Tibial nerve (tissue), 4 donors: Measurements from ENCODE around the gene COMMD6. TPM values are rescaled to one million over a fixed set of nuclear protein-coding genes. Genes with fewer than 3 reads are reported as not detected.
A peak's percentile ranks its signal among the peaks of the same experiment; 100 is the strongest.

Source experiments
- DNase-seq, 2 donors: peaks; one replicate each; pipeline ENCODE4 v3.0.0-alpha.2; 2019; ENCODE audit warnings: low spot score in 2 of 2
- H3K27ac ChIP-seq, 4 donors: fragments of 200-600 bp; sonication (generic) in 3 of 4; one replicate each; pipeline ENCODE4 v1.5.1; 2017 to 2019; ENCODE audit warnings: mild to moderate bottlenecking in 1 of 4
- H3K27me3 ChIP-seq, 2 donors: fragments of 200-600 bp; sonication (generic) in 1 of 2; one replicate each; pipeline versions ENCODE4 v1.5.1 to v1.6.0; 2017 to 2019
- H3K36me3 ChIP-seq, 3 donors: fragments of 200-600 bp; sonication (generic); one replicate each; pipeline ENCODE4 v1.5.1; 2018 to 2019
- H3K4me1 ChIP-seq, 4 donors: fragments of 200-600 bp; sonication (generic) in 3 of 4; one replicate each; pipeline ENCODE4 v1.5.1; 2017 to 2019
- H3K4me3 ChIP-seq, 4 donors: fragments of 200-600 bp; sonication (generic) in 3 of 4; one replicate each; pipeline ENCODE4 v1.5.1; 2017 to 2019; ENCODE audit warnings: mild to moderate bottlenecking in 1 of 4, moderate library complexity in 1 of 4
- H3K9me3 ChIP-seq, 4 donors: fragments of 200-600 bp; sonication (generic) in 3 of 4; one replicate each; pipeline ENCODE4 v1.5.1; 2017 to 2019
- EP300 ChIP-seq, 2 donors: sonication (generic); formaldehyde crosslinking; IDR thresholded peaks; one replicate each; pipeline ENCODE4 v1.6.1; 2017; ENCODE audit warnings: antibody characterized with exemption in 2 of 2, mild to moderate bottlenecking in 1 of 2
- POLR2A ChIP-seq, 2 donors: fragments of 450-650 bp; IDR thresholded peaks; one replicate each; pipeline ENCODE4 v1.6.1; 2017; ENCODE audit warnings: antibody characterized with exemption in 2 of 2, mild to moderate bottlenecking in 2 of 2, moderate library complexity in 2 of 2
- WGBS, 2 donors: methylation state at CpG; one replicate each; pipeline ENCODE4 v1.1.5; 2018; 5-methylcytosine and 5-hydroxymethylcytosine counted together
- total RNA-seq, 4 donors: library from RNA; depleted of rRNA; stranded (reverse); fragments of >200 nt; gene quantifications; one replicate each; pipeline ENCODE4 v1.1.0, GENCODE V29; 2016
- TF ChIP-seq, protein P1 (sequence below), 5 experiments: fragments of 200-600 bp in 3 of 5; fragments of 450-650 bp in 2 of 5; sonication (generic) in 3 of 5; IDR thresholded peaks; one replicate each; pipeline ENCODE4 v1.5.1; 2016 to 2019; ENCODE audit warnings: antibody characterized with exemption in 5 of 5, mild to moderate bottlenecking in 3 of 5, moderate library complexity in 2 of 5

COMMD6 gene
- total RNA-seq, 4 donors from 2014 or later = 58.6 to 141 (median 83.5) TPM

DNA sequence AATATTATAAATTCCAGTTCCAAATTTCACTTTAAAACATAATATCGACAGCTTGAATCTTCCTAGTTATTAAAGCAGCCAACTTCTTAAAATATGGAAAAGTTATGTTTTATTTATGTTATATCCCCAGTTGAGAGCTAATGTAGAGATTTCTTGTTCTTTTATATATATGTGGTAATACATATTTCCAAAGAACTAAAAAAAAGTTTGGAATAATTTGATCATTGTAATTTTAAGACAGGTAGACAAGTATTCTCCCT lies 54.9 kb downstream of the COMMD6 start:
- H3K9me3 ChIP-seq = no peaks in the 10 kb centered on the region
- WGBS, 2 donors = 0% methylated on average over 1 of the region's 1 CpG
- peak overlapping the region; percentile 24 to 82 (median 75) for H3K27ac ChIP-seq
- H3K36me3 ChIP-seq = no peaks in the 10 kb centered on the region
- peak overlapping the region; percentile 63 to 86 (median 76) for H3K4me3 ChIP-seq
- TF ChIP-seq POLR2A (IDR thresholded peaks at IDR 0.05) = no peak
- no peak for TF ChIP-seq EP300 (IDR thresholded peaks at IDR 0.05)
- TF ChIP-seq, protein P1, sequence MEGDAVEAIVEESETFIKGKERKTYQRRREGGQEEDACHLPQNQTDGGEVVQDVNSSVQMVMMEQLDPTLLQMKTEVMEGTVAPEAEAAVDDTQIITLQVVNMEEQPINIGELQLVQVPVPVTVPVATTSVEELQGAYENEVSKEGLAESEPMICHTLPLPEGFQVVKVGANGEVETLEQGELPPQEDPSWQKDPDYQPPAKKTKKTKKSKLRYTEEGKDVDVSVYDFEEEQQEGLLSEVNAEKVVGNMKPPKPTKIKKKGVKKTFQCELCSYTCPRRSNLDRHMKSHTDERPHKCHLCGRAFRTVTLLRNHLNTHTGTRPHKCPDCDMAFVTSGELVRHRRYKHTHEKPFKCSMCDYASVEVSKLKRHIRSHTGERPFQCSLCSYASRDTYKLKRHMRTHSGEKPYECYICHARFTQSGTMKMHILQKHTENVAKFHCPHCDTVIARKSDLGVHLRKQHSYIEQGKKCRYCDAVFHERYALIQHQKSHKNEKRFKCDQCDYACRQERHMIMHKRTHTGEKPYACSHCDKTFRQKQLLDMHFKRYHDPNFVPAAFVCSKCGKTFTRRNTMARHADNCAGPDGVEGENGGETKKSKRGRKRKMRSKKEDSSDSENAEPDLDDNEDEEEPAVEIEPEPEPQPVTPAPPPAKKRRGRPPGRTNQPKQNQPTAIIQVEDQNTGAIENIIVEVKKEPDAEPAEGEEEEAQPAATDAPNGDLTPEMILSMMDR (IDR thresholded peaks at IDR 0.05) = no peak
- no peaks in the 10 kb centered on the region for H3K27me3 ChIP-seq
- DNase-seq = no peak
- H3K4me1 ChIP-seq = peaks cover 0 to 44% (median 3%) of the 10 kb centered on the region in 4 donors

DNA sequence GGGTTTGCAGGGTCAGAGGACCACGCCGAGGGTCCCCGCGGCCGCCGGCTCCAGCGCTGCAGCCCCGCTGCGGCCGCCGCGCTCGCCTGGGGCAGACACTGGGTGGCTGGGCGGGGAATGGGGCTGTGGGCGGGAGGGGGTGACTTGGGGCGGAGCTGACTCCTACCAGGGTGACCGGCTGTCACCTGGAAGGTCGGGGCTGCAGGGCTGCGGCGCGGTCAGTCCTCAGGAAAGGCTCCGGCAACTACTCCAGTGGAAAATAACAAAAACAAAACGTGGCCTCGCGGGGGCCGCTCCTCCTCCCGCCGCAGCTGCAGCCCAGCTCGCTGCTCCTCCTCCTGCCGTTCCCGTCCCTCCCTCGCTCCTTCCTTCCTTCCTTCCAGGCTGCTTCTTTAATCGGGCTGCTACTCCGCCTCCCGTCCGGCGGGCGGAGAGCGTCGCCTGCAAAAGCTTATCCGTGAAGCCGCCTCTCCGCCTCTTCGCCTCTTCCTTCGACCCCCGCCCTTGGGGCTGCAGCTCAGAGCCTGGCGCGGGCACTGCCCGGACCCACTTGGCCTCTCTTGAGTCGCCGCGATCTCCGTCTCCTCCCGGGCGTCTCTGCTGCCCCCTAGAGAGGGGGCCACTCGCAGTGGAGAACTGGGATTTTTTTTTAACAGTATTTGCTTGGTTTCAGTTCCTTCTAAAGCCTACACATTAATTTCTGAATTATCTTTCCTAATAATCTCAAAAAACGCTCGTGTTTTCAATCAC lies 55.4 kb downstream of the COMMD6 start, which contains the start of gene TBC1D4:
TSS of gene TBC1D4 (minus strand) at position 100 of the 750 bp plus-strand sequence. CDS start 402 bp downstream, outside the sequence.
- Histone ChIP-seq H3K9me3 (no peaks in the 10 kb centered on the region), H3K4me3 (peak within 1 kb of the TSS; percentile 63 to 86 (median 76)), H3K4me1 (peaks cover 0 to 46% (median 3%) of the 10 kb centered on the region in 4 donors), H3K27me3 (no peaks in the 10 kb centered on the region), H3K27ac (peak within 1 kb of the TSS; percentile 24 to 82 (median 75)), H3K36me3 (no peaks in the 10 kb centered on the region)
- peak; percentile 60 to 69 for DNase-seq
- TF ChIP-seq, protein P1 (IDR thresholded peaks at IDR 0.05) = peak; percentile 67 to 86 (median 81)
- TF ChIP-seq POLR2A (IDR thresholded peaks at IDR 0.05) (peak in 1 of 2 donors; percentile 26), EP300 (IDR thresholded peaks at IDR 0.05) (peak; percentile 27 to 81)
- 0% methylated on average over 43 to 53 of the region's 58 CpGs for WGBS, 2 donors

DNA sequence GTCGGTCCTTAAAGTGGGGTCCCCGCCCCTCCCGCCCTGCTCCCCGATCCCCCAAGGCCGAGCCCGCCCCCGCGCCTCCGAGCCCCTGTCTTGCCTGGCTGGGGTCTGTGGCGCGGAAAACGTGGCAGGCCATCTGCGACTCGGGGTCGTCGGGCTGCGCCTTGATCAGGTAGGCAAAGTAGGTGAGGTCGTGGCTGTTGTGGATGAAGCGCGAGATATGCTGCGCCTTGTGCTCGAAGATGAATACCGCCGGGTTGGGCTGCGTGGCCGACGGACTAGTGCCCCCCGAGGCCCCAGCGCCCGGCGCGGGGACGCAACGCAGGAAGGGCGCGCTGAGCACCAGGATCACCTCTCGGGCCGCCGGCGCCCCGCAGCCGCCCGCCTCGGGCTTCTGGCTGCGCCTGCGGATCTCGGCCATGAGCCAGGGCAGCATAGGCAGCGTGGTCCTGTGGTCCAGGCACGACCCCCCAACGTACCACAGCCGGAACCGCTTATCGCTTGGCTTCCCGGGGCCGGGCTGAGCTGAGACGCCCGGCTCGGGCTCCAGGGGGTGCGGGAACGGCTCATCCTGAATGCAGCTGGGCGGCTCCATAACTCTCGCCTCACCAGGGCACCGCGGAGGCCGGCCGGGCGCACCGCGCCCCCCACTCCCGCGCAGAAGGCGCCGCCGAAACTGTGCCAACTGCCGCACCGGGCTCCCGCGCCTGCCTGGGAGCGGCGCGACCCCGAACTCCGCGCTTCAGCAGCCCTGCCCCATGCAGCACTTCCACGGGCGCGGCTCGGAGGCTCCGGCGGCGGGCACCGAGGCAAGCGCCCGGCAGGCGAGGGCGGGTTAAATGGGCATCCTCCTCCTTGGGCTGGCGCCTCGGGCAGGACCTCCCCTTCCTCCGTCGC lies 56.2 kb downstream of the COMMD6 start:
- Histone ChIP-seq H3K4me1 (peaks cover 0 to 41% (median 3%) of the 10 kb centered on the region in 4 donors), H3K27me3 (no peaks in the 10 kb centered on the region), H3K4me3 (peak overlapping the region; percentile 63 to 86 (median 76)), H3K9me3 (no peaks in the 10 kb centered on the region), H3K27ac (peak overlapping the region in 3 of 4 donors; percentile 69 to 82 (median 81)), H3K36me3 (no peaks in the 10 kb centered on the region)
- WGBS, 2 donors = 0% methylated on average over 24 to 36 of the region's 100 CpGs
- TF ChIP-seq, protein P1 (IDR thresholded peaks at IDR 0.05) = no peak
- peak in 1 of 2 donors; percentile 11 for DNase-seq

DNA sequence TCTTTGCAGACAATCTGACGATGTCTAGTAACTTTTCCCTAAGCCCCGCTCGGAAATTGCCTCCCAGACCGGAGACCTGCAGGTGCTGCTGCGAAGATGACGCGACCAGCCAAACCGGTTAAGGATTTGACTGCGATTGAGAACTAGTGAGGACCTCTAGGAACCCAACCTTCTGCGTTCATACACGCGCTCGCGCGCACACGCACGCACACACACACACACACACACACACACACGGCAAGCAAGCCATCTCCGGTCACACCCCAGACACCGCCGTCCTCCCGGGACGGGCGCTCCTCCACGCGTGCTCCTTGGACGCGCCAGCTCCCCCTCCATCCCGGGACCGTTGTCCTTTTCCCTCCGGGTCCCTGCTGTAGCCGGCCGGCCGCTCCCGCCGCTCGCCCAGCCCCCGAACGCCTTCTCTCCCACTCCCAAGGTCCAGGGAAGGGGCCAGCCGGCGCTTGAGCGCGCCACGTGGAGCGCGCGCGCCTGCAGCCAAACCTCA lies 56.9 kb downstream of the COMMD6 start:
- TF ChIP-seq, protein P1 (IDR thresholded peaks at IDR 0.05) = no peak
- TF ChIP-seq EP300 (IDR thresholded peaks at IDR 0.05) (peak in 1 of 2 donors; percentile 12), POLR2A (IDR thresholded peaks at IDR 0.05) (no peak)
- H3K27me3 ChIP-seq = no peaks in the 10 kb centered on the region
- H3K4me3 ChIP-seq = peak overlapping the region; percentile 63 to 86 (median 76)
- H3K36me3 ChIP-seq = no peaks in the 10 kb centered on the region
- peak overlapping the region in 2 of 4 donors; percentile 42 to 81 for H3K27ac ChIP-seq
- WGBS, 2 donors = 0 to 1% methylated on average over 36 to 38 of the region's 48 CpGs
- H3K9me3 ChIP-seq = no peaks in the 10 kb centered on the region
- peak; percentile 16 to 42 for DNase-seq
- H3K4me1 ChIP-seq = peaks cover 0 to 37% (median 3%) of the 10 kb centered on the region in 4 donors
